ENCODE results near the gene SSBP4. TPM values are rescaled to one million over a fixed set of nuclear protein-coding genes. Genes with fewer than 3 reads are reported as not detected.

The SSBP4 gene
- total RNA-seq, 1 experiment from 2014 or later: 164 TPM

DNA sequence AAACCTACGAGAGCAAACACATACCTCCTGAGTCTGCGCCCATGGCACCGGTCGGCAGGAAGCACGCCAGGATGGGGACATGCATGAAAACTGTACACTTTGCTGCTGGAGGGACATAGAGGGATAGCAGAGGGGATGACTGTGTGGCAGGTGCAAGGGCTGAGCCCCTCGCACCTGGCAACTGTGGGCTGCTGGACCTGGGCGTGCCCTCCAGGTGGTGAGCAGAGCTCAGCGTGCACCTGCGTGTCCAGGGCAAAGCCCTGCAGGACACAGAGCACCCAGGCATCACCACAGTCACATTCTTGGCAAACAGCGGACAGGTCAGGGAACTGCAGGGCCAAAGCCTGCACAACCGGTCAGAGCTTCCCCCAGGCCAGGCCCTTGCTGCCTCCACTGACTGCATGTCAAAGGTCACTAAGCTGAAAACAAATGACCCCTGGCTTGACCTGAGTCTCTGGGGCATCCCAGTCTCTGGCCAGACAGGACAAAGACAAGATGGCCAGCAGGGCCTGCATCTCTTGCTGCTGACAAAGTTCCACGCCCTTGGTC, 27.7 kb downstream of the SSBP4 start:
- POLR2A ChIA-PET: no interaction called here
- H3K9ac ChIP-seq (ENCODE audit: low read length): no peak overlapping the region
- TF ChIP-seq ELF1 (IDR thresholded peaks at IDR 0.05; ENCODE audit: borderline replicate concordance, low read depth) (no peak), ZFX (IDR thresholded peaks at IDR 0.05) (no peak), EZH2phosphoT487 (IDR thresholded peaks at IDR 0.05; ENCODE audit: borderline replicate concordance) (no peak), SIN3A (IDR thresholded peaks at IDR 0.05; ENCODE audit: low read depth) (no peak), CEBPB (IDR thresholded peaks at IDR 0.05; ENCODE audit: low read depth) (no peak)
- no peaks in the 10 kb centered on the region for H3K9me3 ChIP-seq (ENCODE audit: control insufficient read depth in 1 of 2, insufficient read depth in 1 of 2, low read depth in 1 of 2, low read length in 2 of 2)
- CTCF ChIA-PET: no interaction called here
- DNase-seq (ENCODE audit: low read depth, low spot score) (no peak), ATAC-seq (no peak)
- no peak overlapping the region for H3K27ac ChIP-seq (ENCODE audit: low read depth, low read length)
- H2AFZ ChIP-seq (ENCODE audit: low read depth, low read length, poor library complexity, severe bottlenecking): no peak overlapping the region
- H3K9me2 ChIP-seq (ENCODE audit: insufficient read depth): no peaks in the 10 kb centered on the region
- RAD21 ChIA-PET (ENCODE audit: low non-redundant PET in 1 of 2, low total read pairs in 2 of 2, uncharacterized antibody in 2 of 2, unreplicated experiment in 2 of 2): no interaction called here
- no peaks in the 10 kb centered on the region for H3K27me3 ChIP-seq (ENCODE audit: insufficient read depth, low read length)
- H4K20me1 ChIP-seq (ENCODE audit: insufficient read depth): no peaks in the 10 kb centered on the region
- BruUV-seq (replicated peaks): no TSS peak
- H3K4me3 ChIP-seq (replicated peaks in 1 of 2; ENCODE audit: low read depth in 1 of 2, low read length in 2 of 2): no peak overlapping the region
- H3K36me3 ChIP-seq (ENCODE audit: control insufficient read depth in 1 of 2, insufficient read depth in 2 of 2, low read length in 2 of 2): peaks cover 4 to 42% of the 10 kb centered on the region in 2 experiments
- no peaks in the 10 kb centered on the region; a peak in 1 of 4 replicates for H3K4me1 ChIP-seq (ENCODE audit: control insufficient read depth in 1 of 2, insufficient read depth in 2 of 2, low read length in 2 of 2)
- intact Hi-C loops (cut with micrococcal nuclease): no loop called here
- no peak overlapping the region for H3K4me2 ChIP-seq (ENCODE audit: low read length)
- H3K79me2 ChIP-seq (ENCODE audit: insufficient read depth, low read length): no peaks in the 10 kb centered on the region; the same call in 1 of the 2 replicates

DNA sequence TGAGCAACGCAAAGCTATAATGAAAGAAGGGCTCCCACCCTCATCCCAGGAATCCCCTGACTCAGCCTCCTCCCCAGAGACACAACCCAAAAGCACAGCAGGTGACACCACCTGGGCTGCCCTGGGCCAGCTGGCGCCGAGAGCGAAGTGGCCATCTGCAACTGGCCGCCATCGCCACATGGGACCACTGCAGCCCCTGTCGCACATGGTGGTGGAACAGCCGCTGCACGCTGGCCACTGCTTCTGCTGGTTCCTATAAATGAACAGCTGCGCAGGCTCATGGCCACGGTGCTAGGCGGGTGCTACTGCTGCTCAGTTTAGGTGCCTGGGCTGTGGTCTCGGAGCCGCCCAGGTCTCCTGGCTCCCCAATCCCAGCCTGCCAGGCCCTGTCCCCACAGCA, 30.4 kb downstream of the SSBP4 start:
- Histone ChIP-seq H3K4me1 (ENCODE audit: control insufficient read depth in 1 of 2, insufficient read depth in 2 of 2, low read length in 2 of 2) (peaks cover 3 to 8% of the 10 kb centered on the region in 2 experiments; a peak in 3 of 4 replicates), H3K36me3 (ENCODE audit: control insufficient read depth in 1 of 2, insufficient read depth in 2 of 2, low read length in 2 of 2) (peaks cover 4 to 30% of the 10 kb centered on the region in 2 experiments; a peak in 3 of 4 replicates), H3K27ac (ENCODE audit: low read depth, low read length) (no peak overlapping the region), H4K20me1 (ENCODE audit: insufficient read depth) (no peaks in the 10 kb centered on the region), H3K4me2 (ENCODE audit: low read length) (no peak overlapping the region), H3K79me2 (ENCODE audit: insufficient read depth, low read length) (no peaks in the 10 kb centered on the region; the same call in 1 of the 2 replicates), H3K9ac (ENCODE audit: low read length) (no peak overlapping the region), H3K4me3 (replicated peaks in 1 of 2; ENCODE audit: low read depth in 1 of 2, low read length in 2 of 2) (no peak overlapping the region), H3K9me3 (ENCODE audit: control insufficient read depth in 1 of 2, insufficient read depth in 1 of 2, low read depth in 1 of 2, low read length in 2 of 2) (no peaks in the 10 kb centered on the region), H3K27me3 (ENCODE audit: insufficient read depth, low read length) (no peaks in the 10 kb centered on the region), H3K9me2 (ENCODE audit: insufficient read depth) (no peaks in the 10 kb centered on the region), H2AFZ (ENCODE audit: low read depth, low read length, poor library complexity, severe bottlenecking) (no peak overlapping the region)
- no peak for TF ChIP-seq YY1 (IDR thresholded peaks at IDR 0.05; ENCODE audit: extremely low read depth, insufficient replicate concordance, low read depth, low read length)
- TF ChIP-seq, protein P1, sequence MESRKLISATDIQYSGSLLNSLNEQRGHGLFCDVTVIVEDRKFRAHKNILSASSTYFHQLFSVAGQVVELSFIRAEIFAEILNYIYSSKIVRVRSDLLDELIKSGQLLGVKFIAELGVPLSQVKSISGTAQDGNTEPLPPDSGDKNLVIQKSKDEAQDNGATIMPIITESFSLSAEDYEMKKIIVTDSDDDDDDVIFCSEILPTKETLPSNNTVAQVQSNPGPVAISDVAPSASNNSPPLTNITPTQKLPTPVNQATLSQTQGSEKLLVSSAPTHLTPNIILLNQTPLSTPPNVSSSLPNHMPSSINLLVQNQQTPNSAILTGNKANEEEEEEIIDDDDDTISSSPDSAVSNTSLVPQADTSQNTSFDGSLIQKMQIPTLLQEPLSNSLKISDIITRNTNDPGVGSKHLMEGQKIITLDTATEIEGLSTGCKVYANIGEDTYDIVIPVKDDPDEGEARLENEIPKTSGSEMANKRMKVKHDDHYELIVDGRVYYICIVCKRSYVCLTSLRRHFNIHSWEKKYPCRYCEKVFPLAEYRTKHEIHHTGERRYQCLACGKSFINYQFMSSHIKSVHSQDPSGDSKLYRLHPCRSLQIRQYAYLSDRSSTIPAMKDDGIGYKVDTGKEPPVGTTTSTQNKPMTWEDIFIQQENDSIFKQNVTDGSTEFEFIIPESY (IDR thresholded peaks at IDR 0.05; ENCODE audit: extremely low read depth, insufficient replicate concordance, low read length): no peak
- TF ChIP-seq EGR1 (IDR thresholded peaks at IDR 0.05; ENCODE audit: low read depth): no peak
- no peak for TF ChIP-seq ZNF274 (IDR thresholded peaks at IDR 0.05; ENCODE audit: low read depth, low read length)
- no peak for TF ChIP-seq ATF3 (IDR thresholded peaks at IDR 0.05)
- TF ChIP-seq SP1 (IDR thresholded peaks at IDR 0.05; ENCODE audit: low read depth): no peak
- no peak for TF ChIP-seq POLR2A (IDR thresholded peaks at IDR 0.05; ENCODE audit: borderline replicate concordance, extremely low read depth, insufficient read depth, insufficient read length)
- TF ChIP-seq EZH2phosphoT487 (IDR thresholded peaks at IDR 0.05; ENCODE audit: borderline replicate concordance): no peak
- no peak for TF ChIP-seq JUND (IDR thresholded peaks at IDR 0.05)
- no peak for TF ChIP-seq CEBPB (IDR thresholded peaks at IDR 0.05; ENCODE audit: low read depth)
- no peak for TF ChIP-seq REST (IDR thresholded peaks at IDR 0.05; ENCODE audit: low read depth)
- no peak for TF ChIP-seq ZFX (IDR thresholded peaks at IDR 0.05)
- RAD21 ChIA-PET (ENCODE audit: low non-redundant PET in 1 of 2, low total read pairs in 2 of 2, uncharacterized antibody in 2 of 2, unreplicated experiment in 2 of 2): no interaction called here
- no peak for DNase-seq (ENCODE audit: low read depth, low spot score)
- BruUV-seq (replicated peaks): no TSS peak
- POLR2A ChIA-PET: no interaction called here
- CTCF ChIA-PET: no interaction called here
- ATAC-seq: no peak
- intact Hi-C loops (cut with micrococcal nuclease): no loop called here

Data from HCT116 (cell line).